Astrocyte (in vitro differentiated cells and primary cell): ENCODE data around the gene EPB41L1. TPM values are rescaled to one million over a fixed set of nuclear protein-coding genes. Genes with fewer than 3 reads are reported as not detected.

ENCODE experiments used
- DNase-seq: peaks from one replicate; pipeline ENCODE4 v3.0.0-alpha.2; 2010; ENCODE audit warnings: low read depth
- FAIRE-seq: peaks from 2 replicates; lab custom pipeline; 2011; peaks lifted over from hg19 to GRCh38; lab: Jason Lieb, UNC
- H2AFZ ChIP-seq: 2 replicates; pipeline ENCODE4 v1.6.0; 2012; ENCODE audit warnings: low read depth, low read length, inconsistent platforms
- H3K27ac ChIP-seq: 2 replicates; pipeline ENCODE4 v1.5.1; 2011; ENCODE audit warnings: low read depth, low read length, inconsistent platforms
- H3K27me3 ChIP-seq: 2 replicates; pipeline ENCODE4 v1.6.0; 2011; ENCODE audit warnings: low read length, inconsistent platforms; ENCODE audit not compliant: insufficient read depth
- H3K36me3 ChIP-seq: 2 replicates; pipeline ENCODE4 v1.5.1; 2011; ENCODE audit warnings: low read length, inconsistent platforms; ENCODE audit not compliant: insufficient read depth
- H3K4me1 ChIP-seq: 2 replicates; pipeline ENCODE4 v1.5.1; 2011; ENCODE audit warnings: low read length, inconsistent platforms; ENCODE audit not compliant: insufficient read depth
- H3K4me2 ChIP-seq: 2 replicates; pipeline ENCODE4 v1.6.0; 2012; ENCODE audit warnings: low read length, inconsistent platforms
- H3K4me3 ChIP-seq: 2 replicates; pipeline ENCODE4 v1.5.1; 2011; ENCODE audit warnings: low read depth, mild to moderate bottlenecking, low read length, inconsistent platforms; ENCODE audit not compliant: insufficient read depth
- H3K79me2 ChIP-seq: 2 replicates; pipeline ENCODE4 v1.6.0; 2012; ENCODE audit warnings: mild to moderate bottlenecking, low read length, inconsistent platforms; ENCODE audit not compliant: insufficient read depth
- H3K9ac ChIP-seq: 2 replicates; pipeline ENCODE4 v1.6.0; 2012; ENCODE audit warnings: mild to moderate bottlenecking, low read length, inconsistent platforms
- H3K9me3 ChIP-seq: 2 replicates; pipeline ENCODE4 v1.5.1; 2012; ENCODE audit warnings: low read depth, mild to moderate bottlenecking, low read length, inconsistent platforms; ENCODE audit not compliant: insufficient read depth
- H4K20me1 ChIP-seq: 2 replicates; pipeline ENCODE4 v1.6.0; 2012; ENCODE audit warnings: low read length, inconsistent platforms; ENCODE audit not compliant: insufficient read depth
- H3K27ac Mint-ChIP-seq: one replicate; pipeline ENCODE4 v1.8.0; 2021; ENCODE audit warnings: mild to moderate bottlenecking, mixed read lengths; ENCODE audit not compliant: unreplicated experiment
- H3K27me3 Mint-ChIP-seq: one replicate; pipeline ENCODE4 v1.8.0; 2021; ENCODE audit warnings: low read depth, mixed read lengths; ENCODE audit not compliant: unreplicated experiment
- H3K36me3 Mint-ChIP-seq: one replicate; pipeline ENCODE4 v1.8.0; 2021; ENCODE audit warnings: low read depth, mixed read lengths; ENCODE audit not compliant: unreplicated experiment
- H3K4me1 Mint-ChIP-seq: one replicate; pipeline ENCODE4 v1.8.0; 2021; ENCODE audit warnings: low read depth, mixed read lengths; ENCODE audit not compliant: unreplicated experiment
- H3K4me3 Mint-ChIP-seq: one replicate; pipeline ENCODE4 v1.8.0; 2021; ENCODE audit warnings: mild to moderate bottlenecking, moderate library complexity, mixed read lengths; ENCODE audit not compliant: unreplicated experiment
- H3K9me3 Mint-ChIP-seq: one replicate; pipeline ENCODE4 v1.8.0; 2021; ENCODE audit warnings: mild to moderate bottlenecking, mixed read lengths; ENCODE audit not compliant: unreplicated experiment
- CTCF ChIP-seq: IDR thresholded peaks from 2 replicates; pipeline ENCODE4 v1.5.1; 2011; ENCODE audit warnings: low read depth, mild to moderate bottlenecking, inconsistent platforms, low read length, moderate library complexity; ENCODE audit not compliant: insufficient read depth
- EZH2 ChIP-seq: IDR thresholded peaks from 2 replicates; pipeline ENCODE4 v1.6.1; 2012; ENCODE audit warnings: mild to moderate bottlenecking, low read length, inconsistent platforms; ENCODE audit not compliant: insufficient read depth
- total RNA-seq: library from RNA; stranded (reverse); gene quantifications from 2 replicates; pipeline ENCODE4 v1.2.1, GENCODE V29; 2021

EPB41L1 gene
- total RNA-seq, 1 donor from 2014 or later = 39.4 TPM

DNA sequence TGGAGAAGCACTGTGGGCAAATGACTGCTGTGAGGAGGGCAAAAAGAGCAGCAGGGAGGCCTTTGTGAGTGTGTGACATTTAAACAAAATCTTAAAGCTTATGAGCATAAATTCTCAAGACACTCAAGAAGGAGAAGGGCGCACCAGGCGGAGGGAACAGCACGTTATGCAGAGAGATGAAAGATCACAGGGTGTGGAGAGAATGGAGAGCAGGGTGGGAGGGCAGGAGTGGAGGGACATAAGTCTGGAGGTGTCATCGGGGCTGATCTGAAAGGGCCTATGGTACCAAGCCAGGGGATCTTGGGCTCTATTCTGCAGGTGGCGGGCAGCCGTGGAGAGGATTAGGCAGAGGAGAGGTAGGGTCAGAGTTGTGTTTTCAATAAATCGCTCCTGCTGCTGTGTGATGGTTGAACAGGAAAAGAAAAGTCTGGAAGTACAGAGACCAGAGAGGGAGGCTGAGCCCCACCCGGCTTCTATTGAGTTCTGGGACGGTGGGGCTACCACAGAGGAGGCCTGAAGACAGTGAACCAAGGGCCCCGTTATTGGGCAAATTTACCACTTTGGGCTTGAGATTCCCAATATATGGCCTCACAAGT is 127.3 kb downstream of the EPB41L1 start:
- H3K27me3 Mint-ChIP-seq = peaks cover 20% of the 10 kb centered on the region
- H3K36me3 Mint-ChIP-seq = no peaks in the 10 kb centered on the region
- no peaks in the 10 kb centered on the region for H4K20me1 ChIP-seq
- no peak for FAIRE-seq
- H3K9me3 ChIP-seq = no peaks in the 10 kb centered on the region
- H3K4me3 ChIP-seq = no peak overlapping the region
- no peak for DNase-seq
- H3K4me1 ChIP-seq = no peaks in the 10 kb centered on the region
- no peak overlapping the region for H3K4me3 Mint-ChIP-seq
- H3K4me2 ChIP-seq = no peak overlapping the region
- H3K27ac ChIP-seq = no peak overlapping the region
- H3K9me3 Mint-ChIP-seq = no peaks in the 10 kb centered on the region
- H3K27ac Mint-ChIP-seq = no peak overlapping the region
- no peaks in the 10 kb centered on the region for H3K79me2 ChIP-seq
- peaks cover 26% of the 10 kb centered on the region for H3K27me3 ChIP-seq
- H3K36me3 ChIP-seq = no peaks in the 10 kb centered on the region
- no peak overlapping the region for H2AFZ ChIP-seq
- TF ChIP-seq CTCF = no peak
- TF ChIP-seq EZH2 = no peak
- H3K4me1 Mint-ChIP-seq = no peaks in the 10 kb centered on the region
- H3K9ac ChIP-seq = no peak overlapping the region

Other genes with a start within 250 kb of the EPB41L1 start
- gene SCAND1, start 200.2 kb upstream of the EPB41L1 start, total RNA-seq = 63.8 and 68.0 TPM in 2 replicates
- 2.1 and 3.0 TPM in 2 replicates for gene CNBD2, start 186.2 kb upstream of the EPB41L1 start, total RNA-seq
- 20.9 and 21.7 TPM in 2 replicates for gene AAR2, start 81.7 kb downstream of the EPB41L1 start, total RNA-seq
- 129 and 135 TPM in 2 replicates for gene DLGAP4, start 151.6 kb downstream of the EPB41L1 start, total RNA-seq